ENCODE measurements around the gene CYP24A1.

The CYP24A1 gene

GRCh38 chr20:54188132-54188849, 14.5 kb upstream of the CYP24A1 start:
- H3K27me3 ChIP-seq = peaks cover 23% of the 10 kb centered on the region
- H3K4me1 ChIP-seq (ENCODE audit: control insufficient read depth in 1 of 2, insufficient read depth in 1 of 2, low read depth in 1 of 2, low read length in 1 of 2) = no peaks in the 10 kb centered on the region
- no peak overlapping the region for H3K27ac ChIP-seq
- no peak overlapping the region for H3K4me3 ChIP-seq (ENCODE audit: low read depth in 1 of 2, low read length in 1 of 2)
- no peaks in the 10 kb centered on the region for H3K36me3 ChIP-seq
- no peaks in the 10 kb centered on the region for H3K9me3 ChIP-seq
- no peak for TF ChIP-seq CTCF (IDR thresholded peaks at IDR 0.05)

GRCh38 chr20:54184904-54185626, 11.3 kb upstream of the CYP24A1 start:
- H3K36me3 ChIP-seq = no peaks in the 10 kb centered on the region
- H3K9me3 ChIP-seq = no peaks in the 10 kb centered on the region
- H3K4me1 ChIP-seq (ENCODE audit: control insufficient read depth in 1 of 2, insufficient read depth in 1 of 2, low read depth in 1 of 2, low read length in 1 of 2) = no peaks in the 10 kb centered on the region
- TF ChIP-seq CTCF (IDR thresholded peaks at IDR 0.05) = no peak
- no peak overlapping the region for H3K27ac ChIP-seq
- H3K4me3 ChIP-seq (ENCODE audit: low read depth in 1 of 2, low read length in 1 of 2) = no peak overlapping the region
- H3K27me3 ChIP-seq = peaks cover 48% of the 10 kb centered on the region

- H3K36me3 ChIP-seq = no peaks in the 10 kb centered on the region
- no peak overlapping the region for H3K27ac ChIP-seq
- H3K4me3 ChIP-seq (ENCODE audit: low read depth in 1 of 2, low read length in 1 of 2) = no peak overlapping the region
- no peaks in the 10 kb centered on the region for H3K9me3 ChIP-seq
- no peaks in the 10 kb centered on the region for H3K4me1 ChIP-seq (ENCODE audit: control insufficient read depth in 1 of 2, insufficient read depth in 1 of 2, low read depth in 1 of 2, low read length in 1 of 2)
- no peak for TF ChIP-seq CTCF (IDR thresholded peaks at IDR 0.05)
- peaks cover 56% of the 10 kb centered on the region for H3K27me3 ChIP-seq
These were observed 10.3 kb upstream of the CYP24A1 start for GRCh38 chr20:54184071-54184470.

DNA sequence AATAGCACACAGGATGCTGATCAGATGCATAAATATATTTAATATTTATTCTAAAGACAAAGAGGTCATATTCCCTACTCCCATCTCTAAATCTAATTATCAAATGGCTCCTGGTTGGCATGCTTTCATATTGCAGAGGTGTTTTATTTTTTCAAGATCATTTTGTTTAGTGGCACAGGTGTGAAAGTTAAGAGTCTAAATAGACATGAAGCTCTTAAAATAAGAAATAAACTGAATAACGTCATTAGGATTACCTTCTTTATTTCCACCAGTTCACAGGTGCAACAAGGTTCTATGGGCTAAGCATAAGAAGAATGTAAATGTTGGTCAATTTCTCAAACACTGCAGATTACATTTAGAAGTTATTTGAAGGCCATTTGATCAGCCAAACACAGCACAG, 7.1 kb upstream of the CYP24A1 start:
- Histone ChIP-seq H3K36me3 (no peaks in the 10 kb centered on the region), H3K4me3 (ENCODE audit: low read depth in 1 of 2, low read length in 1 of 2) (no peak overlapping the region), H3K27me3 (peaks cover 56% of the 10 kb centered on the region), H3K27ac (no peak overlapping the region), H3K9me3 (no peaks in the 10 kb centered on the region), H3K4me1 (ENCODE audit: control insufficient read depth in 1 of 2, insufficient read depth in 1 of 2, low read depth in 1 of 2, low read length in 1 of 2) (no peaks in the 10 kb centered on the region)
- TF ChIP-seq CTCF (IDR thresholded peaks at IDR 0.05) = no peak

- H3K27ac ChIP-seq = no peak overlapping the region
- H3K9me3 ChIP-seq = no peaks in the 10 kb centered on the region
- H3K27me3 ChIP-seq = peaks cover 49% of the 10 kb centered on the region
- H3K4me1 ChIP-seq (ENCODE audit: control insufficient read depth in 1 of 2, insufficient read depth in 1 of 2, low read depth in 1 of 2, low read length in 1 of 2) = peaks cover 2 to 4% of the 10 kb centered on the region in 2 experiments
- no peak overlapping the region for H3K4me3 ChIP-seq (ENCODE audit: low read depth in 1 of 2, low read length in 1 of 2)
- no peaks in the 10 kb centered on the region for H3K36me3 ChIP-seq
- TF ChIP-seq CTCF (IDR thresholded peaks at IDR 0.05) = no peak
These were observed 6.2 kb upstream of the CYP24A1 start for GRCh38 chr20:54179946-54180345.

Data from neutrophil (primary cell).